Endodermal cell (in vitro differentiated cells): ENCODE measurements around the gene RERE. TPM values are rescaled to one million over a fixed set of nuclear protein-coding genes. Genes with fewer than 3 reads are reported as not detected.

Experiments used
- DNase-seq: peaks from one replicate; pipeline ENCODE4 v3.0.0-alpha.2; 2017
- H3K27ac ChIP-seq: 2 replicates; pipeline ENCODE4 v1.5.1; 2013; ENCODE audit warnings: mild to moderate bottlenecking, low read depth, low read length, moderate library complexity
- H3K27me3 ChIP-seq: 2 replicates; pipeline ENCODE4 v1.6.1; 2013; ENCODE audit warnings: mild to moderate bottlenecking, low read length, moderate library complexity; ENCODE audit not compliant: insufficient read depth, control insufficient read depth, poor library complexity, severe bottlenecking
- H3K36me3 ChIP-seq: 2 replicates; pipeline ENCODE4 v1.7.0; 2013; ENCODE audit warnings: mild to moderate bottlenecking, low read length, moderate library complexity; ENCODE audit not compliant: control insufficient read depth, insufficient read depth
- H3K4me1 ChIP-seq: one replicate; pipeline ENCODE4 v1.7.0; 2013; ENCODE audit warnings: low read length; ENCODE audit not compliant: control insufficient read depth, insufficient read depth
- H3K4me3 ChIP-seq: 2 replicates; pipeline ENCODE4 v1.5.1; 2013; ENCODE audit warnings: mild to moderate bottlenecking, low read length, moderate library complexity
- H3K9ac ChIP-seq: 2 replicates; pipeline ENCODE4 v1.6.1; 2013; ENCODE audit warnings: mild to moderate bottlenecking, low read length, moderate library complexity; ENCODE audit not compliant: poor library complexity, severe bottlenecking; ENCODE audit errors: extremely low read depth
- H3K9me3 ChIP-seq: 2 replicates; pipeline ENCODE4 v1.6.1; 2013; ENCODE audit warnings: mild to moderate bottlenecking, low read length, moderate library complexity; ENCODE audit not compliant: control insufficient read depth
- H3K27ac Mint-ChIP-seq: 2 replicates; pipeline ENCODE4 v1.8.0; 2020; ENCODE audit warnings: mixed read lengths
- H3K27me3 Mint-ChIP-seq: 2 replicates; pipeline ENCODE4 v1.8.0; 2021; ENCODE audit warnings: mild to moderate bottlenecking, mixed read lengths; ENCODE audit not compliant: insufficient read depth
- H3K36me3 Mint-ChIP-seq: 2 replicates; pipeline ENCODE4 v1.8.0; 2020; ENCODE audit warnings: low read depth, mixed read lengths
- H3K4me1 Mint-ChIP-seq: 2 replicates; pipeline ENCODE4 v1.8.0; 2020; ENCODE audit warnings: mixed read lengths
- H3K4me3 Mint-ChIP-seq: 2 replicates; pipeline ENCODE4 v1.8.0; 2020; ENCODE audit warnings: mild to moderate bottlenecking, moderate library complexity, mixed read lengths
- H3K9me3 Mint-ChIP-seq: 2 replicates; pipeline ENCODE4 v1.8.0; 2020; ENCODE audit warnings: mild to moderate bottlenecking, mixed read lengths
- WGBS, 2 experiments: methylation state at CpG; one replicate each; pipeline versions ENCODE4 v1.1.5 to v1.1.7; 2013; ENCODE audit warnings: missing lambda C conversion rate in 2 of 2, mixed read lengths in 1 of 2; ENCODE audit not compliant: insufficient coverage in 1 of 2, insufficient read length in 1 of 2; 5-methylcytosine and 5-hydroxymethylcytosine counted together
- total RNA-seq, 2 donors: library from RNA; stranded (reverse); fragmentation: NEBNext Ultra II Directional in 1 of 2; extraction: Animal tissue kit (Norgen Biotek cat#: 25700) in 1 of 2; gene quantifications; 2 replicates in 1 of 2; 3 replicates in 1 of 2; pipeline ENCODE4 v1.2.1, GENCODE V29; 2021
- TF ChIP-seq, protein P1 (sequence below): fragments of 200-600 bp; sonication (generic); conservative IDR thresholded peaks from 2 replicates; pipeline ENCODE4 v1.5.0; 2021; ENCODE audit warnings: antibody characterized with exemption, mild to moderate bottlenecking

The RERE gene
- total RNA-seq, 2 donors from 2014 or later = 159 to 179 TPM

GRCh38 chr1:8797216-8797615 is 20.2 kb downstream of the RERE start:
- H3K4me1 ChIP-seq = no peaks in the 10 kb centered on the region
- Mint-ChIP-seq H3K4me3 (no peak overlapping the region), H3K4me1 (peaks cover 11% of the 10 kb centered on the region), H3K27ac (peak overlapping the region; percentile 37), H3K27me3 (no peaks in the 10 kb centered on the region), H3K36me3 (peaks cover 17% of the 10 kb centered on the region), H3K9me3 (no peaks in the 10 kb centered on the region)
- H3K27ac ChIP-seq = no peak overlapping the region
- no peak for DNase-seq
- no peak overlapping the region for H3K9ac ChIP-seq
- no peaks in the 10 kb centered on the region for H3K9me3 ChIP-seq
- TF ChIP-seq, protein P1, sequence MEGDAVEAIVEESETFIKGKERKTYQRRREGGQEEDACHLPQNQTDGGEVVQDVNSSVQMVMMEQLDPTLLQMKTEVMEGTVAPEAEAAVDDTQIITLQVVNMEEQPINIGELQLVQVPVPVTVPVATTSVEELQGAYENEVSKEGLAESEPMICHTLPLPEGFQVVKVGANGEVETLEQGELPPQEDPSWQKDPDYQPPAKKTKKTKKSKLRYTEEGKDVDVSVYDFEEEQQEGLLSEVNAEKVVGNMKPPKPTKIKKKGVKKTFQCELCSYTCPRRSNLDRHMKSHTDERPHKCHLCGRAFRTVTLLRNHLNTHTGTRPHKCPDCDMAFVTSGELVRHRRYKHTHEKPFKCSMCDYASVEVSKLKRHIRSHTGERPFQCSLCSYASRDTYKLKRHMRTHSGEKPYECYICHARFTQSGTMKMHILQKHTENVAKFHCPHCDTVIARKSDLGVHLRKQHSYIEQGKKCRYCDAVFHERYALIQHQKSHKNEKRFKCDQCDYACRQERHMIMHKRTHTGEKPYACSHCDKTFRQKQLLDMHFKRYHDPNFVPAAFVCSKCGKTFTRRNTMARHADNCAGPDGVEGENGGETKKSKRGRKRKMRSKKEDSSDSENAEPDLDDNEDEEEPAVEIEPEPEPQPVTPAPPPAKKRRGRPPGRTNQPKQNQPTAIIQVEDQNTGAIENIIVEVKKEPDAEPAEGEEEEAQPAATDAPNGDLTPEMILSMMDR = no peak
- 95 to 98% methylated on average over 4 to 5 of the region's 5 CpGs for WGBS, 2 experiments
- H3K27me3 ChIP-seq = no peaks in the 10 kb centered on the region
- no peak overlapping the region for H3K4me3 ChIP-seq
- peaks cover 11% of the 10 kb centered on the region for H3K36me3 ChIP-seq

GRCh38 chr1:8796812-8797211 is 20.6 kb downstream of the RERE start:
- H3K36me3 ChIP-seq = peaks cover 11% of the 10 kb centered on the region
- no peak overlapping the region for H3K9ac ChIP-seq
- H3K27me3 Mint-ChIP-seq = no peaks in the 10 kb centered on the region
- H3K27ac Mint-ChIP-seq = peak overlapping the region; percentile 37
- H3K27ac ChIP-seq = no peak overlapping the region
- no peak for DNase-seq
- H3K9me3 Mint-ChIP-seq = no peaks in the 10 kb centered on the region
- TF ChIP-seq, protein P1 = no peak
- no peak overlapping the region for H3K4me3 ChIP-seq
- H3K4me1 Mint-ChIP-seq = peaks cover 10% of the 10 kb centered on the region
- H3K36me3 Mint-ChIP-seq = peaks cover 17% of the 10 kb centered on the region
- H3K27me3 ChIP-seq = no peaks in the 10 kb centered on the region
- no peak overlapping the region for H3K4me3 Mint-ChIP-seq
- 63 to 100% methylated on average over 1 to 3 of the region's 3 CpGs for WGBS, 2 experiments
- H3K9me3 ChIP-seq = no peaks in the 10 kb centered on the region
- H3K4me1 ChIP-seq = no peaks in the 10 kb centered on the region

GRCh38 chr1:8794605-8795004 is 22.8 kb downstream of the RERE start:
- Histone ChIP-seq H3K27me3 (no peaks in the 10 kb centered on the region), H3K9me3 (no peaks in the 10 kb centered on the region), H3K4me1 (no peaks in the 10 kb centered on the region), H3K36me3 (peaks cover 10% of the 10 kb centered on the region), H3K4me3 (no peak overlapping the region), H3K27ac (no peak overlapping the region), H3K9ac (no peak overlapping the region)
- H3K4me3 Mint-ChIP-seq = no peak overlapping the region
- H3K27ac Mint-ChIP-seq = peak overlapping the region; percentile 75
- H3K9me3 Mint-ChIP-seq = no peaks in the 10 kb centered on the region
- no peaks in the 10 kb centered on the region for H3K27me3 Mint-ChIP-seq
- peaks cover 13% of the 10 kb centered on the region for H3K36me3 Mint-ChIP-seq
- TF ChIP-seq, protein P1 = peak; percentile 61
- peaks cover 26% of the 10 kb centered on the region for H3K4me1 Mint-ChIP-seq
- WGBS, 2 experiments = 90% methylated on average over 2 of the region's 3 CpGs; no CpG with 5 or more reads in 1 of the 2 experiments
- DNase-seq = peak; percentile 73
